OCI-LY7 (cell line): ENCODE results near the gene CLN5. TPM values are rescaled to one million over a fixed set of nuclear protein-coding genes. Genes with fewer than 3 reads are reported as not detected.

Source experiments
- Bru-seq: library from RNA; stranded (reverse); fragments of 400-500 nt; gene quantifications from one replicate; lab custom pipeline; 2021; lab: Mats Ljungman, UMichigan
- BruChase-seq, 2 experiments: library from RNA; stranded (reverse); fragments of 400-500 nt; gene quantifications; one replicate each; lab custom pipeline; 2021; lab: Mats Ljungman, UMichigan
- BruUV-seq: library from RNA; stranded (reverse); fragments of 400-500 nt; replicated peaks from 2 replicates; lab custom pipeline; 2021; lab: Mats Ljungman, UMichigan
- CTCF ChIA-PET: fragments of 300-600 bp; sonication (Branson Sonifier 250); formaldehyde crosslinking; loops from one replicate; lab custom pipeline; 2022; ENCODE audit warnings: antibody characterized with exemption; ENCODE audit not compliant: unreplicated experiment; lab: Charles Lee
- POLR2A ChIA-PET: fragments of 300-600 bp; sonication (Branson Sonifier 250); formaldehyde crosslinking; loops from one replicate; lab custom pipeline; 2022; ENCODE audit warnings: antibody characterized with exemption; lab: Charles Lee
- DNase-seq: peaks from one replicate; pipeline ENCODE4 v3.0.0-alpha.2; 2015; ENCODE audit warnings: low spot score
- H2AFZ ChIP-seq: fragments of 200-600 bp; sonication (generic), shearing (Covaris generic); 2 replicates; pipeline ENCODE4 v1.6.1; 2014; ENCODE audit warnings: mild to moderate bottlenecking, antibody characterized with exemption, low read length, moderate library complexity
- H3K27ac ChIP-seq: fragments of 200-600 bp; sonication (generic); 2 replicates; pipeline ENCODE4 v1.5.1; 2014; ENCODE audit warnings: mixed run types, low read depth, mild to moderate bottlenecking, moderate library complexity, low read length, inconsistent platforms; ENCODE audit not compliant: poor library complexity, severe bottlenecking
- H3K36me3 ChIP-seq: fragments of 200-600 bp; sonication (generic); 2 replicates; pipeline ENCODE4 v1.6.1; 2014; ENCODE audit warnings: mild to moderate bottlenecking, antibody characterized with exemption, low read length, moderate library complexity, mixed read lengths; ENCODE audit not compliant: insufficient read depth
- H3K4me1 ChIP-seq: fragments of 200-600 bp; sonication (generic); 2 replicates; pipeline ENCODE4 v1.5.1; 2014; ENCODE audit warnings: mild to moderate bottlenecking, low read length; ENCODE audit not compliant: insufficient read depth, poor library complexity, severe bottlenecking
- H3K4me2 ChIP-seq: fragments of 200-600 bp; sonication (generic); 2 replicates; pipeline ENCODE4 v1.6.1; 2014; ENCODE audit warnings: mild to moderate bottlenecking, low read length
- H3K4me3 ChIP-seq: fragments of 200-600 bp; sonication (generic); 2 replicates; pipeline ENCODE4 v1.5.1; 2014; ENCODE audit warnings: mild to moderate bottlenecking, low read depth, low read length; ENCODE audit not compliant: poor library complexity, severe bottlenecking
- H3K79me2 ChIP-seq: fragments of 200-600 bp; sonication (generic); 2 replicates; pipeline ENCODE4 v1.6.1; 2016; ENCODE audit warnings: low read depth, mild to moderate bottlenecking, low read length, moderate library complexity, mixed read lengths; ENCODE audit not compliant: insufficient read depth
- H3K9me2 ChIP-seq: fragments of 200-600 bp; sonication (generic); 2 replicates; pipeline ENCODE4 v1.6.1; 2016; ENCODE audit warnings: mild to moderate bottlenecking, low read length, mixed read lengths; ENCODE audit not compliant: insufficient read depth
- H3K9me3 ChIP-seq: fragments of 200-600 bp; sonication (generic); 2 replicates; pipeline ENCODE4 v1.6.1; 2014; ENCODE audit warnings: mild to moderate bottlenecking, mixed run types, low read length, mixed read lengths
- H4K20me1 ChIP-seq: fragments of 200-600 bp; sonication (generic); 2 replicates; pipeline ENCODE4 v1.6.1; 2014; ENCODE audit warnings: mild to moderate bottlenecking, antibody characterized with exemption, low read length, moderate library complexity, mixed read lengths; ENCODE audit not compliant: insufficient read depth
- CTCF ChIP-seq: fragments of 200-600 bp; sonication (generic); conservative IDR thresholded peaks from 2 replicates; pipeline ENCODE4 v1.5.1; 2014; ENCODE audit warnings: mild to moderate bottlenecking, antibody characterized with exemption, low read length, moderate library complexity, mixed read lengths
- EZH2phosphoT487 ChIP-seq: fragments of 200-600 bp; sonication (generic); IDR thresholded peaks from 2 replicates; pipeline ENCODE4 v1.6.1; 2018; ENCODE audit warnings: low read depth, borderline replicate concordance, mild to moderate bottlenecking, mixed run types, antibody characterized with exemption, low read length, moderate library complexity, mixed read lengths
- intact Hi-C: fragments of 100-400 bp; cut with micrococcal nuclease; formaldehyde crosslinking; loops from one replicate; pipeline ENCODE4 v1.10.0; 2022; ENCODE audit not compliant: unreplicated experiment
- long read RNA-seq: library from polyadenylated mRNA; stranded (forward); transcript quantifications from one replicate; pipeline ENCODE4 v2.0.0, GENCODE V29; 2022
- total RNA-seq, 2 experiments: library from RNA; depleted of rRNA in 1 of 2; stranded (reverse); fragments of >200 nt in 1 of 2; shearing (Covaris generic) in 1 of 2; gene quantifications; 2 replicates each; pipeline ENCODE4 v1.2.3, GENCODE V29; 2014 to 2022

Gene CLN5
- 10.1 and 11.7 TPM in 2 replicates for total RNA-seq (2014; rRNA removed; shearing (Covaris generic))
- total RNA-seq (2022) = 12.7 and 13.2 TPM in 2 replicates
- Bru-seq, nascent RNA = percentile 70 among the genes with signal in this experiment
- BruChase-seq, experiment 1, labeled RNA remaining after a 6-hour chase = percentile 44 among the genes with signal in this experiment
- percentile 63 among the genes with signal in this experiment for BruChase-seq, experiment 2, labeled RNA remaining after a 2-hour chase
- long read RNA-seq, full-length matches to known transcripts = 14 of 16 reads
- long read RNA-seq, partial matches to known transcripts = 2 of 16 reads
- long read RNA-seq, other reads (novel, unspliced or antisense) = 0 of 16 reads

- peak within 1 kb of the TSS; percentile 99 for H2AFZ ChIP-seq
- no peaks in the 10 kb centered on the region for H3K9me2 ChIP-seq
- CTCF ChIA-PET = interaction anchor here (1.4 kb wide), 1 partner anchor 10 kb away, joined by 4 read pairs; no protein-coding TSS in a partner anchor
- no peaks in the 10 kb centered on the region for H3K9me3 ChIP-seq
- no peaks in the 10 kb centered on the region for H3K79me2 ChIP-seq
- intact Hi-C loops = loop anchor here (1.0 to 5.0 kb wide), 3 partner anchors 35 to 515 kb away; partner anchors contain the start of gene FBXL3
- peak within 1 kb of the TSS; percentile 79 for H3K4me3 ChIP-seq
- peaks cover 12% of the 10 kb centered on the region; the same call in 1 of the 2 replicates for H3K36me3 ChIP-seq
- no peaks in the 10 kb centered on the region for H4K20me1 ChIP-seq
- H3K27ac ChIP-seq = peak within 1 kb of the TSS; percentile 27
- peak; percentile 96 for DNase-seq
- POLR2A ChIA-PET = interaction anchor here (0.6 to 3.8 kb wide), 10 partner anchors 10 to 1449 kb away, joined by 3 to 28 read pairs (median 5); partner anchors contain the start of gene FBXL3
- peak within 1 kb of the TSS; percentile 93 for H3K4me2 ChIP-seq
- TF ChIP-seq CTCF (no peak), EZH2phosphoT487 (no peak)
- H3K4me1 ChIP-seq = peaks cover 10% of the 10 kb centered on the region
- BruUV-seq = no TSS peak
Observed at GRCh38 chr13:76991796-76992547, at the start of gene CLN5. Gene CLN5 (plus strand): TSS chr13:76992081. CDS start chr13:76992099, 18 bp downstream.

- no peaks in the 10 kb centered on the region for H3K9me3 ChIP-seq
- intact Hi-C loops = no loop called here
Observed at GRCh38 chr13:76942363-76942762, 49.5 kb upstream of the CLN5 start.

More at GRCh38 chr13:76942363-76942762, 49.5 kb upstream of the CLN5 start:
- Histone ChIP-seq H3K4me2 (no peak overlapping the region), H3K27ac (no peak overlapping the region), H3K79me2 (no peaks in the 10 kb centered on the region), H3K9me2 (no peaks in the 10 kb centered on the region), H3K4me1 (no peaks in the 10 kb centered on the region), H4K20me1 (no peaks in the 10 kb centered on the region), H2AFZ (no peak overlapping the region), H3K36me3 (no peaks in the 10 kb centered on the region), H3K4me3 (no peak overlapping the region)
- TF ChIP-seq CTCF (no peak), EZH2phosphoT487 (no peak)
- DNase-seq = no peak
- POLR2A ChIA-PET = interaction anchor here (0.7 kb wide), 1 partner anchor 524 kb away, joined by 3 read pairs; no protein-coding TSS in a partner anchor
- CTCF ChIA-PET = no interaction called here
- BruUV-seq = no TSS peak
